ENCODE data around the gene DDB1. TPM values are rescaled to one million over a fixed set of nuclear protein-coding genes. Genes with fewer than 3 reads are reported as not detected.
A peak's percentile ranks its signal among the peaks of the same experiment; 100 is the strongest.

Gene DDB1
- polyA plus RNA-seq (2014; cell fraction: cytosol; rRNA removed), result 263 and 280 TPM in 2 replicates
- 141 and 143 TPM in 2 replicates for polyA plus RNA-seq (2014; cell fraction: nucleus; rRNA removed)

DNA sequence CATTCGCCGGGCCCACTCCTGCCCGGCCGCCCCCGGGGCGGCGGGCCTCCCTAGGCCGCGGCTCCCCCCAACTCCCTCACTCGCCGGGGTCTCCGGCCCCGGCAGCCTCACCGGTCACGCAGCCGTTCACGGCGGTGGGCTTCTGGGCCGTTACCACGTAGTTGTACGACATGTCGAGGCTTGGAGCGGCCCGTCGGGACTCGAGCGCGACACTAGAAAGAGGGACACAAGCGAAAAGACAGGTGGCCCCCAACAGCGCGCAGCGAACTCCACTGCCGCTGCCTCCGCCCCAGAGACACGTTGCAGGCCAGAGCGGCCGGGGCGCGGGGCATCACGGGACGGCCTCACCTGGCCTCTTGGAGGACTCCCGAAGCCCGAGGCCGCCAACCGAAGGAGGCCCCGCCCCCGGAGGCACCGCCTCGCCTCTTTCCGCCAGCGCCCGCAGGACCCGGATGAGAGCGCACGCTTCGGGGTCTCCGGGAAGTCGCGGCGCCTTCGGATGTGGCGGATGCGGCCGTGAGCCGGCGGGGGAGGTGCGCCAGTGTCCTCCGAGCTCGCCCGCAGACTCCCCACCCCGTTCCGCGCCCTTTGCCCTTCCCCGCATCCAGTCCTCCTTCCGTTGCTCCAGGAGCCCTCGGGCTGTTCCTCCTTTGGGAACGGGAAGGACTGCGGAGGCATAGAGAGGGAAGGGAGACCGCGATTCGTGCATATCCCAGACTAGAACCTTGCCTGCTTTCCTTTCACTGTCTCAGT is at the start of gene DDB1, which contains the start of gene TKFC:
TSS of gene DDB1 (minus strand) at position 309 of the 753 bp plus-strand sequence. CDS start at position 172, 137 bp downstream.
TSS of gene TKFC (plus strand) at position 432 of the 753 bp plus-strand sequence. CDS start 1,501 bp downstream, outside the sequence.
- DNase-seq (ENCODE audit: low spot score), result peak; percentile 93

DNA sequence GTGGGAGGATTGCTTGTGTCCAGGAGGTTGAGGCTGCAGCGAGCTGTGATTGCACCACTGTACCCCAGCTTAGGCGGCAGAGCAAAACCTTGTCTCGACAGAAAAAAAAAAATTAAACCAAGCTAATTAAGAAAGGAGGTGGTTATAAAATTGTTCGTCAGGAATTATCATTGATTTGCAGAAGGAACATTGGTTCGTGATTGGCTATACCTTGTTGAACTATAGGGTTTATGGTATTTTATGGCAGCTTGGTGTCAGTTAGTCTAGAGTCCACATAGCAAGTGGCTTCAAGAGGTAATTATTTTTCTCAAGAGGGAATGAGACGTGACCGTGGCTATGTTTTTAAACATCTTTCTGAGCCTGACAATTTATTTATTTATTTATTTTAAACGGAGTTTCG is 48.0 kb upstream of the DDB1 start:
- DNase-seq (ENCODE audit: low spot score), result no peak

DNA sequence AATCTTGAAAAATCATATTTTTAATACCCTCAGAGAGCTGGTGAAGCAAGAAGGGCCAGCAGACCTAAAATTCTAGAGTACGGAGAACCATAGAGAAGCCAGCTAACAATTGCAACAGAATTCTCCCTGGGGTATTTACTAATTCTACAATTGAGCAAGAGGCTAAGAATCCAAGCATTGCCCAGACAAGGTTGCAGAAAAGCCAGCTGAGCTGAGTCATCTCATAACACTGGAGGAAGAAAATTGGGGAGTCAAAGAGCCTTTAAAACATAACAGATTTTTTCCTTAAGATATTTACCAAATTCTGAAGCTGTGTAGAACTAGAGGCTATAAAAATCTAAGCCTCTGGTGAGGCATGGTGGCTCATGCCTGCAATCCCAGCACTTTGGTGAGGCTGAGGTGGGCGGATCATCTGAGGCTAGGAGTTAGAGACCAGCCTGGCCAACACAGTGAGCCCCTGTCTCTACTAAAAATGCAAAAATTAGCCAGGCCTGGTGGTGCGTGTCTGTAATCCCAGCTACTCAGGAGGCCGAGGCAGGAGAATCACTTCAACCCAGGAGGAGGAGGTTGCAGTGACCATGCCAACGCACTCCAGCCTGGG is 45.9 kb upstream of the DDB1 start:
- DNase-seq (ENCODE audit: low spot score), result no peak

DNA sequence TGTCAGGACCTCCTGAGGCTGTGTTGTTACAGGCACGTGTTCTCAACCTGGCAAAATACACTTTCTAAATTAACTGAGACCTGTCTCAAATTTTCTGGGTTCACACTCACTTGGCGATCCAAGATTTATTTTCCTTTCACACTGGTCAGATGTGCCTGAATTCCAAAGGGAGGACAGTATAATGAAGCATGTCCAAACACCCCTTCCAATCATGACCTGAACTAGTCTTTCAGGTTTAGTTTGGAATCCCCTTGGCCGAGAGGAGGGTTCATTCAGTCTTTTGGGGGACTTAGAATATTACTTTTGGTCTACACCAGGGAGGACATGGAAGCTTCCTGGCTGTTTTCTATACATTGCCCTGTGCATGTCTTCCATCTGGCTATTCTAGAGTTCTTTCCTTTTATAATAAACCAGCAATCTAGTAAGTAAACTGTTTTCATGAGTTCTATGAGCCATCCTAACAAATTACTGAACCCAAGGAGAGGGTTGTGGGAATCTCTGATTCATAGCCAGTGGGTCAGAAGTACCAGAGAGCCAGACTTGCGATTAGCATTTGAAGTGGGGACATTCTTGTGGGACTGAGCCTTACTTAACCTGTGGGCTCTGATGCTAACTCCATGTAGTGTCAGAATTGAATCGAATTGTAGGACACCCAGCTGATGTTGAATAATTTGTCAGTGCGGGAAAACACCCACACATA is 44.7 kb upstream of the DDB1 start:
- DNase-seq (ENCODE audit: low spot score), result no peak

DNA sequence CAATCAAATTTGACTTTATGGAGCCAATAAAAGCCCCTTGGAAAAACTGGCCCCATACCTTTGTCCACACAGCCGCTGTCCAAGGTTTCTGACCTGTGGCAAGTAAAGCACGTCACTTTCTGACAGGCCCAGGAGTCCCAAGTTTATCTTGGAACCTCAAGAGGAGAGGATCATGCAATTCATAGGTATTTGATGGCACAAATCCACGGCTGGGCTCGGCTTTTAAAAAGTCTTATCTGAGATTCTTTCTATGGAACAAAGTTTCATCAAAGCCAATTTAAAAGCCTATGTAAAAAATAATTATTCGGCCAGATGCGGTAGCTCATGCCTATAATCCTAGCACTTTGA is 42.8 kb upstream of the DDB1 start:
- DNase-seq (ENCODE audit: low spot score), result no peak

DNA sequence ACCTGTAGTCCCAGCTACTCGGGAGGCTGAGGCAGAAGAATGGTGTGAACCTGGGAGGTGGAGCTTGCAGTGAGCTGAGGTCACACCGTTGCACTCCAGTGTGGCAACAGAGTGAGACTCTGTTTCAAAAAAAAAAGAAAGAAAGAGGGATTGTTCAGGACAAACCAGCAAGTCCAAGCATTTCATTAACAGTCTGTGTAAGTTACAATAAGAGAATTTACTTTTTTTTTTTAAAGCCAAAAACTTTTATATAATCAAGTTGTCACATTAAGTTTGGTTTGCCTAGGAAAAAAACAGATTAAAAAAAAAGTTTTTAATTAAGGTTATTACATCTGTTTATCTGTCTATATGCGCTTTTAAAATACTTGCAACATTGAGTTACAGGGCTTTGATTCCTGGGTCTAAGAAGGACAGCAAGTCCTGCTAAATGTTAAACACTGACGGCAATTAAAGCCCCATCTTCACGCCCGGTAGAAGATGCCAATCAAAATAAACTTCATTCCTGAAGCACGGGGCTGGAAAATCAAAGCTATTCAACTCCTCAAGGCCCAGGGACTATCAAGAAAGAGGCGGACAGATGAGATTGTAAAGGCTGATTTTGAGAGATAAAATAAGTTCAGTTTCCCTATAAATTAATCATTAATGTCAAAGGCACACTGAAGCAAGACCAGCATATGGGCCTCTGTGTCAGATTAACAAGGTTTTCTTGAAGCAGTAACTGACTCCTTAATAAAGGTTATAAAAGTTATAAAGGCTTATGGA is 39.9 kb upstream of the DDB1 start:
- DNase-seq (ENCODE audit: low spot score), result no peak

DNA sequence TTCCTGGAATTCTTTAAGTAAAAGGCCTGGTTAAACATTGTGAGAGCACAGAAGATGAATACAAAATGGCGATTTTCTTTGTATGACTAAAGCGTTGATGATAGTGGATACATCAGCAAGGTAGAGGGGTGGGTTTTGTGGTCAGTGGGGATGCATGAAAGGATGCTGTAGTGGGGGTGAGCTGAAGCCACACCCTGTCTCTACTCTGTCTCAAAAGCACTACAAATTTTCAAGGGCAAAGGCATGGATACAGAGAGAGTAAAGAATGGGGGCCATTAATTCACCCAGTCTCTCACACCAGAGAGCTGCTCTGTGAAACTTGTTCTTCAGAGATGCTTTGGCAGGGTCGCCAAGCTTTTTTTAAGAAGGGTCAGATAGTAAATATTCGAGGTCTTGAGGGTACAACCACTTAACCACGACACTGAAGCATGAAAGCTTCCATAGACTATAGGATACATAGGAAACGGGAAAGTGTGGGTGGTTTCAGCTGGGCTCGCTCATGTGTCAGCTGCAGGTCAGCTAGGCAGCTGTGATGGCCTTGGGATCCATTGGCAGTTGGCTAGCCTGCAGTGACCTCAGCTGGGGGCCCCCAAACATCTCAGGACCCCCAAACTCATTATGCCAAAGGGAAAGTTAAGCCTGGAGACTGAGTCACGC is 37.6 kb upstream of the DDB1 start:
- DNase-seq (ENCODE audit: low spot score), result no peak

DNA sequence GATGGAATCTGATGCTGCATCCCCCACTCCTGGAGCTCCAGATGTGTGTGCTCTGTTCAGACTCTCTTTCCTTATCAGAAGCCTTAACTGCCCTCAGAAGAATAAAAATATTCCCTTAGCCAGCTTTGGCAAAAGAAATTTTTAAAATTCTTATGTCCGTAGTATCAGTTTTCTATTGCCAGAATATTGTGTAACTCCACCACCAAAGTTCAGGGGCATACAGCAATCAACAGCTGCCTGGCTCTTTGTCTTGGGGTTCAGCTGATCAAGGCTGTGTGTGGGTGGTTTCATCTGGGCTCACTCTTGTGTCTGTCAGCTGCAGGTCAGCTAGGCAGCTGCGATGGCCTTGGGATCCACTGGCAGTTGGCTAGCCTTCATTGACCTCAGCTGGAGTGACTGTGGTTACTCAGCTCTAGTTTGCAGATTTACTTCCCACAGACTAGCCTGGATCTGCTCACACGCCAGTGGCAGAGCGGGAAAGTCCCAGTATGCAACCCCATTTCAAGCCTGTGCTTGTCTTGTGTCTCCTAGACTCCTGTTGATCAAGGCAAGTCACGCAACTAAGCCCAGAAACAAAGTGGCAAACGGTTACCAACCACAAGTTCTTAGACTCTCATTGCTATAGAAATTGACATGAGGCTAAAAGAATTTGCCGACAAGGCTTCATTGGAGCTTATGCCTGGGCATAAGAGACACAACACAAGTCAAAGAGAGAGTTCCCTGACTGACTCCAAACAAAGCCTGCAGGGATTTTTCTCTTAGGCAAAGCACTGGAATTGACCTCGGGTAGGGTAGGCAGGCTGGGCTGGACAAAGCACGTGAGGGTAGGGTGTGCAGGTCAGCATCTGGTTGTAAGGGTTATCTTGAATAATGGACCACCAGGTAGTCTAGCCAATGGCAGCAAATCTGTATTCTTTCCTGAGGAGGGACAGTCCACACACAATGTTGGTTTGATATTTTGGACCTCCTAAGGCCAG is 36.8 kb upstream of the DDB1 start:
- no peak for DNase-seq (ENCODE audit: low spot score)

DNA sequence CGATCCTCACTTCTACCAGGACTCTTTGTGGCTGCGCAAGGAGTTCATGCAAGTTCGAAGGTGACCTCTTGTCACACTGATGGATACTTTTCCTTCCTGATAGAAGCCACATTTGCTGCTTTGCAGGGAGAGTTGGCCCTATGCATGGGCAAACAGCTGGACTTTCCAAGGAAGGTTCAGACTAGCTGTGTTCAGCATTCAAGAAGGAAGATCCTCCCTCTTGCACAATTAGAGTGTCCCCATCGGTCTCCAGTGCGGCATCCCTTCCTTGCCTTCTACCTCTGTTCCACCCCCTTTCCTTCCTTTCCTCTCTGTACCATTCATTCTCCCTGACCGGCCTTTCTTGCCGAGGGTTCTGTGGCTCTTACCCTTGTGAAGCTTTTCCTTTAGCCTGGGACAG is 35.7 kb upstream of the DDB1 start:
- no peak for DNase-seq (ENCODE audit: low spot score)

DNA sequence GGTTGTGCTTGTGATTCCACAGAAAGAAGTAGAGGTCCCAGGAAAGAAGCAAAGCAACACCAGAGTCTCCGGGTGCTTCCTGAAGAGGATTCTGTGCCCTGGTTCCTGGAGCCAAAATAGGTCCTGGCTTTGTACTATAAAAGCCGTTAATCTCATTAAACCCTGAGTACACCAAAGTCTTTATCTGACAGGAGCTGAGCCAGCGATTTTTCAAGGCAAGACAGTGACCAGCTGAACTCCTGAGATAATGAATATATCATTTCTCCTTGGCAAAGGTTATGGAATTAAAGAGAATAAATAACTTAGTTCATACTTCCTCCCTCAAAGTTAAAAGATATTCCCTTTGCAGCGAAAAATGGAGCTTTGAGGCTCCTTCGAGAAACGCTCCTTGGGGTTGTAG is 34.5 kb upstream of the DDB1 start:
- no peak for DNase-seq (ENCODE audit: low spot score)

DNA sequence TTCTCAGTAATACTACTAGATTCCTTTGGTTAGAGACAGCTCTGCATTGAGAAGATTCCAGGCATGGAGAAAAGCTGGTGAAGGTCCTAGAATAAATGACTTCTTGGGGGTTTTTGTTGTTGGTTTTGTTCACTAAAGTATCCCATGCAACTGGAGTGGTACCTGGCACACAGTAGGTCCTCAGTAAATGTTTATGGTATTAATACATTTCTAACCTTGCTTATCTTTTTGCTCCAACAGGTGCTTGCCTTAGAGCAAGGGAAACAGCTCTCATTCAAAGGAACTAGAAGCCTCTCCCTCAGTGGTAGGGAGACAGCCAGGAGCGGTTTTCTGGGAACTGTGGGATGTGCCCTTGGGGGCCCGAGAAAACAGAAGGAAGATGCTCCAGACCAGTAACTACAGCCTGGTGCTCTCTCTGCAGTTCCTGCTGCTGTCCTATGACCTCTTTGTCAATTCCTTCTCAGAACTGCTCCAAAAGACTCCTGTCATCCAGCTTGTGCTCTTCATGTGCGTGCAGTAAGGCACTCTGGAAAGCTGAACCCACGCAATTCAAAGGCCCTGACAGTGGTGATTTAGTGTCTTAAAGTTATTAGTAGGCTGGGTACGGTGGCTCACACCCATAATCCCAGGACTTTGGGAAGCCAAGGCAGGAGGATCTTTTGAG is 31.2 kb upstream of the DDB1 start:
- DNase-seq (ENCODE audit: low spot score), result no peak

DNA sequence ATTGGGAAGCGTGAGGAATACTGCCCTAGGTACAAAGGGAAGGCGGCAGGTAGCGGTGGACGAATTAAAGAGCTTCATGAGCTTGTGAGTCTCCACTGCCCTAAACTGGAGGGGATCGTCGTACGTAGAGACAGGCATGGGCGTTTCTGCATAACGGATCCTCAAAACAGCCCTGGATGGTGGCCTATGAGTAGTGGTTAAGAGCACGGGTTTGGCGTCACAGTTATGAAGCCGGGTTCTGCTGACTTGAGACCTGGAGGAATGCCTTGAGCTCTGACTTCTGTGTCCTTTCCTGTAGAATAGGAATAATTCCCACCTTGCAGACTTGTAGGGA is 29.6 kb upstream of the DDB1 start:
- no peak for DNase-seq (ENCODE audit: low spot score)

DNA sequence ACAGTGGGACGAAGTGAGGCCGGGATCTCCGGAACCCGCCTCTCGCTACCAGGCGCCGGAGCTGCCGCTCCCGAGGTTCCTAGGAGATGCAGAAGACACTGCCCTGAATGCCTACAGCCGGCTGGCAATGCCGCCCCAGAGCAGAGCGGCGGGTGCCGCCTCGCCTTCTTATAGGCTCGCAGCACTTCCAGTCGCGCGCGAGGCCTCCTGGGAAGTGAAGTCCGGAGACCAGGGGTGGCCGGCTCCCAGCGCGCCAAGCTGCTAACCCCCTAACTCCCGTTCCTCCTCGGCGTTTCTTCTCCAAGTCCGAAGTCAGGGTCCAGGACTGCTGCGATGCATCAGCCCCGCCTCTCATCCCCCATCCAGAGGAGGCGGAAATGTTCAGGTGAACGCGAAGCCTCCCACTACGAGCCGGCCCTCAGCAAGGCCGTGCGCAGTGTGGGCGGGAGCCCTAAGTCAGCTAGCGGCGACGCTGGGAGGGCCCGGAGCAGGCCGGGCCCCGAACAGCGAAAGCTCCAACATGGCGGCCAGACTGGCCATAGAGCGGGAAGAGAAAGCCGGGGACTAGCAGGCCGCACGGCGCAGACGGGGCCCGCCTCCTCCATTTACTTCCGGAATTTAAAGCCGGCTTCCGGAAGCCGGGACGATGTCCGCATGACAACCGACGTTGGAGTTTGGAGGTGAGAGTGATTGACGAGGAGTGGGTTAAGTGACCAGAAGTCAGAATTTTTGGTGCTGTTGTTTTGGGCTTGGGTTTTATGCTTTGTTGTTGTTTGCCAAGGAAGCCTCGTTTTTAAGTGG is 29.0 kb upstream of the DDB1 start, which contains the start of the genes CYB561A3 and TMEM138:
TSS of gene CYB561A3 (minus strand) at position 142 of the 801 bp plus-strand sequence. CDS start 5,169 bp downstream, outside the sequence.
TSS of gene TMEM138 (plus strand) at position 634 of the 801 bp plus-strand sequence. CDS start 2,017 bp downstream, outside the sequence.
- DNase-seq (ENCODE audit: low spot score), result peak; percentile 95

DNA sequence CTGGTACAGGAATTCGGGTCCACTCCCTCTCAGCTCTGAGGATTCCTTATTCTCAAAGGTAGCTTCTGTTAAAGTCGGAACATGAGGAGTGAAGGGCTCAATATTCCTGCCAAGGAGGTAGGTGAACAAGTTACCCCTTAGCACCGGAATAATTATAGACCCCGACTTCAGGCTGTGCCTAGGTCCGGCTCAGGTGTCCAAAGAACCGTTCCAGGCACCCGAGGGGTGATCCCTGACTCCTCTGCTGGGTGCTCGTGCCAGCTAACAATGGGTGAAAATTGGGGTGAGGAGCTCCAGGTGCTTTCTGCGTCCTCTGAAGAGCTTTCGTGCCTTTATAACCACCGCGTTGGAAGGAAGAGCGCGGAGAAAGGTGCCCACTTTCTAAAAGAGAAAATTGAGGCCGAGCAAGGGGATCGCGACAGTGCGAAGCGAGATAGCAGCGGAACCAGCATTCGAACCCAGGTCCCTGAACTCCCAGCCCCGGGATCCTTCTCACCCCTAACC is 28.4 kb upstream of the DDB1 start:
- DNase-seq (ENCODE audit: low spot score), result no peak

DNA sequence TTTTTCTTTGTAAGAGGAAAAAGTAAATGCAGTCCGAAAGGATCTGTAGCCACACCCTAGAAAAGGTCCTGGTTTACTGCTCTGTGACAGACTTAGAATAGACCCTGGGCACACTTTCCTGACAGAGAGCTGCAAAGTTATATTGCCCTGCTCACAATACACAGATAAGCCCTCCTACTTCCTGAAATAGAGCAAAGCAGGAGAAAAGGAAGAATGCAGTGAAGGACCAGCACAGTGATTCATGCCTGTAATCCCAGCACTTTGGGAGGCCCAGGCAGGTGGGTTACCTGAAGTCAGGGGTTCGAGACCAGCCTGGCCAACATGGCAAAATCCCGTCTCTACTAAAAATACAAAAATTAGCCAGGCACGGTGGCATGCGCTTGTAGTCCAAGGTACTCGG is 26.6 kb upstream of the DDB1 start:
- no peak for DNase-seq (ENCODE audit: low spot score)

DNA sequence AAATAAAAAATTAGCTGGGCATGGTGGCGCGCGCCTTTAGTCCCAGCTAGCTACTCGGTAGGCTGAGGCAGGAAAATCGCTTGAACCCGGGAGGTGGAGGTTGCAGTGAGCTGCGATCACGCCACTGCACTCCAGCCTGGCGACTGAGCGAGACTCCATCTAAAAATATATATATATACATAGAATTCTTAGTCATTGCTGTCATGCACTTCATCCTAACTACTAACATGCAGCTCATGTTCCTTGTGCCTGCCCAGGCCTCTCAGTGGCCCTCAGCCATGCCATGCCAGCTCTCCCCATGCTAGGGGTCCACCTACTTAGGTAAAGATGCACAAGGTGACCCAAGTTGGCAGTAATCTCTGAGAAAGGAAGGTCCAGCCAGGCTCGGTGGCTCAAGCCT is 25.7 kb upstream of the DDB1 start:
- DNase-seq (ENCODE audit: low spot score), result no peak

DNA sequence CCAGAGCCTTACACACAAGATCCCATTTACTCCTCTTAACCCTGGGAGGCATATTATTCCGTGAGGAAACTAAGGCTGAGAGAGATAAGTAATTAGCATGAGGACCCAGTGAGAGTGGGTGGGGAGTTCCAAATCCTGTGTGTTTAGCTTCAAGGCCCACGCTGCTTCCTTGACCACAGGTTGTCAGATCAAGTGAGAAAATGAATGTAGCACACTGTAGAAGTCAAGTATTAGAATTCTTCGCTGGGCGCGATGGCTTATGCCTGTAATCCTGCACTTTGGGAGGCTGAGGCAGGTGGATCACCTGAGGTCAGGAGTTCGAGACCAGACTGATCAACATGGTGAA is 25.0 kb upstream of the DDB1 start:
- DNase-seq (ENCODE audit: low spot score), result no peak

DNA sequence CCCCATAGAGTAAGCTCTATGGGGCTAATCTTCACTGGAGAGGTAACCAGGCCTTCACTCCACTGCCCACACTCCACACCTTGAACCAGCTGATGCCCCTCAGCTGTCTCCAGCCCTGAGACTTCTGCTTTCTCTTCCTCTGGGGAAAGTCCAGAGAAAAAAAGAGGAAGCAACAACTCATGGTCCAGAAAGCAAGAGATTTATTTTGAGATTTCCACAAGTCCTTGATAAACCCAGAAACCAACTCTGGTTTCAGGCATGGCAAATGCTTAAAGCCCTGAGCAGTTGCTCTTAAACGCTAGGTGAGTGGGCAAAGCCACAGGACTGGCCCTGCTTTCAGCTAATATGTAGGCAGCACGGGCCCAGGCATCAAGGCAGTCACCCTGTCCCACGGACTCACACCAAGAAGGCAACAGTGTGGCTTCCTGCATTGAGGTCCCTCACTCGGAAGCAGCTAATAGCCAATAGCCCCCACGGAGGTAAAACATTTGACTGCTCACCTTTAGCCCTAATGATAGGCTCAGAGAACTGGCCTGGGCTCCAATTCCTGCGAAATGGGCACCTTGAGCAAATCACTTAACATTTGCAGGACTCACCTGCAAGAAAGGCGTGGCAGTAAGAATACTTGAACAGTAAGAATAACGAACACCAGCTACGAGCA is 24.5 kb upstream of the DDB1 start:
- no peak for DNase-seq (ENCODE audit: low spot score)

Data from SK-N-DZ (cell line).